ENCODE data around the gene SAXO1. TPM values are rescaled to one million over a fixed set of nuclear protein-coding genes. Genes with fewer than 3 reads are reported as not detected.

The SAXO1 gene
- total and polyA plus RNA-seq, 7 donors: 0.08 to 1.9 (median 0.38) TPM; not detected in 4

DNA sequence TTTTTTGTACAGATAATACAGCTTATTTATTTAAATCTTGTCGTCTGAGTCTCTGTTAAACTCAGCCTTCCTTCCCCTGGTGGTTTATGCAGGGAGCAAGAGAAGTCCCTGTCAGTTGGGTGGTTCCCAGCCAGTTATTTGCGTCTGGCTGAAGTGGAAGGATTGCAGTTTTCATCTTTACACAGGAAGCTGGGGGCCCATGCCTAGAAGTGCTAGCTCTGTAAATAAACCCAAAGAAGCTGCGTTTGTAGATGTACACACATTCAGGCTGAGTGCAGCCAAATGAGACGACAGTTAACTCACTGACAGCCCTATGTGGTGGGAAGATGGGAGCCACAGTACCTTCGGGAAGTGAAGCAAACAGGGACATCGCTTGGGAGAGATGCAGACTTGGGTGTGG is 122.1 kb downstream of the SAXO1 start:
- no peak for DNase-seq
- H3K4me1 ChIP-seq: no peaks in the 10 kb centered on the region
- intact Hi-C loops (cut with DNase I): no loop called here
- no peaks in the 10 kb centered on the region for H3K36me3 ChIP-seq (ENCODE audit: insufficient read depth in 1 of 2, low read depth in 1 of 2)
- no peaks in the 10 kb centered on the region for H3K9me3 ChIP-seq
- H3K27me3 ChIP-seq (ENCODE audit: insufficient read depth in 3 of 3, low read length in 2 of 3): peaks cover 0 to 2% (median 0%) of the 10 kb centered on the region in 3 donors
- TF ChIP-seq, protein P1, sequence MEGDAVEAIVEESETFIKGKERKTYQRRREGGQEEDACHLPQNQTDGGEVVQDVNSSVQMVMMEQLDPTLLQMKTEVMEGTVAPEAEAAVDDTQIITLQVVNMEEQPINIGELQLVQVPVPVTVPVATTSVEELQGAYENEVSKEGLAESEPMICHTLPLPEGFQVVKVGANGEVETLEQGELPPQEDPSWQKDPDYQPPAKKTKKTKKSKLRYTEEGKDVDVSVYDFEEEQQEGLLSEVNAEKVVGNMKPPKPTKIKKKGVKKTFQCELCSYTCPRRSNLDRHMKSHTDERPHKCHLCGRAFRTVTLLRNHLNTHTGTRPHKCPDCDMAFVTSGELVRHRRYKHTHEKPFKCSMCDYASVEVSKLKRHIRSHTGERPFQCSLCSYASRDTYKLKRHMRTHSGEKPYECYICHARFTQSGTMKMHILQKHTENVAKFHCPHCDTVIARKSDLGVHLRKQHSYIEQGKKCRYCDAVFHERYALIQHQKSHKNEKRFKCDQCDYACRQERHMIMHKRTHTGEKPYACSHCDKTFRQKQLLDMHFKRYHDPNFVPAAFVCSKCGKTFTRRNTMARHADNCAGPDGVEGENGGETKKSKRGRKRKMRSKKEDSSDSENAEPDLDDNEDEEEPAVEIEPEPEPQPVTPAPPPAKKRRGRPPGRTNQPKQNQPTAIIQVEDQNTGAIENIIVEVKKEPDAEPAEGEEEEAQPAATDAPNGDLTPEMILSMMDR (IDR thresholded peaks at IDR 0.05): no peak
- no peak for ATAC-seq
- H3K4me3 ChIP-seq: no peak overlapping the region
- H3K27ac ChIP-seq: no peak overlapping the region
- WGBS, 3 donors: 55 to 66% (median 59%) methylated on average over 6 of the region's 6 CpGs

DNA sequence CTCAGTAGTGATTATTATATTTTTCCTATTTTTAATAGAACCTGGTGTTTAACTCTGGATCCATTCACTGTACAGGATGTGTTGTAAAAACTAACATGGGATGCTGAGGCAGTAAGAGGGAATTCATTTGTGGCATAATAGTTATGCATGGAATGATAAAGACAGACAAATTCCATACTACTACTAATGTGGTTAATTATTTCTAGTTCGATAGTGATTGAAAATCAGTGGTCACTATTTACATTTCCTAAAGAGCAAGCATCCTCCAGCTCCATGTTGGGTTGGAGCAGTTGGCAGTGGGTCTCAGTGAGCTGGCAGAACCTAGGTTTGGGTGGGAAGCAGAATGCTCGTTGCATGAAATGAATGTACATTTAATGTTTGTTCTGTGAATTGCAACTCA is 122.6 kb downstream of the SAXO1 start:
- Histone ChIP-seq H3K27me3 (ENCODE audit: insufficient read depth in 3 of 3, low read length in 2 of 3) (no peaks in the 10 kb centered on the region), H3K27ac (no peak overlapping the region), H3K9me3 (no peaks in the 10 kb centered on the region), H3K36me3 (ENCODE audit: insufficient read depth in 1 of 2, low read depth in 1 of 2) (no peaks in the 10 kb centered on the region), H3K4me1 (no peaks in the 10 kb centered on the region), H3K4me3 (no peak overlapping the region)
- TF ChIP-seq, protein P1 (IDR thresholded peaks at IDR 0.05): no peak
- intact Hi-C loops (cut with DNase I): no loop called here
- DNase-seq (no peak), ATAC-seq (no peak)
- 58 to 71% (median 65%) methylated on average over 2 of the region's 2 CpGs for WGBS, 3 donors

DNA sequence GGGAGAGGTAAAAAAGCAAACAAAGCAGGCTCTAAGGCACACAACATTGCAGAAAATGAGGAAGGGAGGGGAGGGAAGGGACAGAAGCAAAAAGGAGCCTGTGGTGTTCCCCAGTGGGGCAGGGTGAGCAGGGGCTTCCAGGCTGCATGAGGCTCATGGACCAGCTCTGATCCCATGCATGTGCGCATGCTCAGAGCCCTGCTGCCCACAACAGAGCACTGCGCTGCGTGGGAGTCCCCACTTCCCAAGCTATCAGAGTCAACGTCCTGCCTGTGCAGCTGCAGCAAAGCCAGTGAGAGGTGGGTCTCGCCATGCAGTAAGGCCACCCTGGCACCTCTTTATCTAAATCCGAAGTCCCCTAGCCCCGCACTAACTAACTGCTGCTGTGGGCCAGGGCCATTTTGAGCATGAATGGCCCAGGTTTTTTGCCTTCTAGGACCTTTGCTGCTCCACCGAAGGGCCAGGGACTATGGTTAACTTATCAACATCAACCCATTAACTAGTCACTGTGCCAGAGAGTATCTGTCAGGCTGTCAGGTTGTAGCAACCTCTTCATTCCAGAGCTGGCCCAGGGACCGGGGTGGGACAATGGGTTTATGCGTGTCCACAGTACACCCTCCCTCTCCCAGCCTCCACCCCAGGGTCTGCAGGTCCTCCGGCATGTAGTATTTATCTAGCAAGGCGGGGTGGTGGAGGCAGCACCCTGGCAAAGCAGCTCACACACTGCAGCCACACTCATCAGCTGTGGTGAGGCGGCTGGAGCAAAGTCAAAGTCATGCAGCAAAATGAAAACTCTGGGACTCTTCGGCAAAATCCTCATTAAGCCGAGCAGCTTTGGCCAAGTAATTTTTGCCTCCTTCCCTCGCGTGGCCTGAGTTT is 123.6 kb downstream of the SAXO1 start:
- DNase-seq (no peak), ATAC-seq (no peak)
- TF ChIP-seq, protein P1 (IDR thresholded peaks at IDR 0.05): no peak
- no peaks in the 10 kb centered on the region for H3K4me1 ChIP-seq
- H3K36me3 ChIP-seq (ENCODE audit: insufficient read depth in 1 of 2, low read depth in 1 of 2): no peaks in the 10 kb centered on the region
- H3K27me3 ChIP-seq (ENCODE audit: insufficient read depth in 3 of 3, low read length in 2 of 3): no peaks in the 10 kb centered on the region
- WGBS, 3 donors: 62 to 81% (median 72%) methylated on average over 17 of the region's 17 CpGs
- no peak overlapping the region for H3K27ac ChIP-seq
- no peak overlapping the region for H3K4me3 ChIP-seq
- H3K9me3 ChIP-seq: no peaks in the 10 kb centered on the region
- intact Hi-C loops (cut with DNase I): no loop called here

DNA sequence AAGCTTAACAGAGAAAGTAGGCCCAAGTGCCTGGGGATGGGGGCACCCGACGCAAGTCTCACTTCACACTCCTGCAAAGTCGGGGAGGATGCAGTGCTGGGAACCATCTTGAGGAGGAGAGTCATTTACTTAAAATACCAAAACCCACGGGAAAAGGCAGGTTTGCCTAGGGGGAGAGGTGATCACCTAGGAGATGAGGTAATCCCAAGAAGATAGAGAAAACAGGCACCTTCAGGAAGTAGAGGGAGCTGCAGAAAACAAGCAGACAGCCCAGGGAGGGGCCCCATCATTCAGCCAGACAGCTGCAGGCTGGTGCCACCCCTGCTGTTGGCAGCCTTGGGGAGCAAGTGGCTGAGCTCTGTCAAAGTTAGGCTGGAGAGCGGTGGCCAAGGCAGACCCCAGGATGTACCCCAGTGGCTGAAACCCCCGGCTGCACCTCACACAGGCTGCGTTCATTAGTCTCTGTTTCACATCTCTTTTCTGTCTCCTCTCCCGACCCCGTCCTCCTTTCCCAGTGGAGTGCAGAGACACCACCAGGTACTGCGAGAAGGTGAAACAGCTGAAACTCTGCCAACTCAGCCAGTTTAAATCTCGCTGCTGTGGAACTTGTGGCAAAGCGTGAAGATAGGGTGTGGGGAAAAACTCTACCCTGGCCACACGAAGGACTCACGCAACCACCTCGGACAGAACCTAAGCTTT is 124.9 kb downstream of the SAXO1 start:
- WGBS, 3 donors: 87 to 90% (median 88%) methylated on average over 15 of the region's 15 CpGs
- ATAC-seq (no peak), DNase-seq (no peak)
- no peaks in the 10 kb centered on the region for H3K27me3 ChIP-seq (ENCODE audit: insufficient read depth in 3 of 3, low read length in 2 of 3)
- no peaks in the 10 kb centered on the region for H3K9me3 ChIP-seq
- no peak overlapping the region for H3K27ac ChIP-seq
- no peaks in the 10 kb centered on the region for H3K36me3 ChIP-seq (ENCODE audit: insufficient read depth in 1 of 2, low read depth in 1 of 2)
- TF ChIP-seq, protein P1 (IDR thresholded peaks at IDR 0.05): no peak
- intact Hi-C loops (cut with DNase I): no loop called here
- no peak overlapping the region for H3K4me3 ChIP-seq
- H3K4me1 ChIP-seq: no peaks in the 10 kb centered on the region
